Suprapubic skin (tissue), 4 donors: ENCODE data around the gene RGS7BP. TPM values are rescaled to one million over a fixed set of nuclear protein-coding genes. Genes with fewer than 3 reads are reported as not detected.
"Not testable (repeated sequence)": the region's sequence is repeated elsewhere in the genome, so short reads cannot be mapped to it uniquely, and the experiment has no call there.

Source experiments
- DNase-seq, 2 donors: peaks; one replicate each; pipeline ENCODE4 v3.0.0-alpha.2; 2019; ENCODE audit warnings: low spot score in 2 of 2
- H3K27ac ChIP-seq: fragments of 200-600 bp; sonication (generic); one replicate; pipeline ENCODE4 v1.5.1; 2019
- H3K27me3 ChIP-seq: fragments of 200-600 bp; sonication (generic); one replicate; pipeline ENCODE4 v1.5.1; 2019
- H3K36me3 ChIP-seq: fragments of 200-600 bp; sonication (generic); one replicate; pipeline ENCODE4 v1.5.1; 2019
- H3K4me1 ChIP-seq: fragments of 200-600 bp; sonication (generic); one replicate; pipeline ENCODE4 v1.5.1; 2019
- H3K4me3 ChIP-seq: fragments of 200-600 bp; sonication (generic); one replicate; pipeline ENCODE4 v1.5.1; 2019; ENCODE audit warnings: mild to moderate bottlenecking
- H3K9me3 ChIP-seq: fragments of 200-600 bp; sonication (generic); one replicate; pipeline ENCODE4 v1.5.1; 2019
- EP300 ChIP-seq: sonication (generic); formaldehyde crosslinking; IDR thresholded peaks from one replicate; pipeline ENCODE4 v1.6.1; 2017; ENCODE audit warnings: antibody characterized with exemption
- POLR2A ChIP-seq, 2 donors: fragments of 450-650 bp; IDR thresholded peaks; one replicate each; pipeline ENCODE4 v1.6.1; 2017; ENCODE audit warnings: antibody characterized with exemption in 2 of 2, mild to moderate bottlenecking in 2 of 2, moderate library complexity in 2 of 2
- POLR2AphosphoS5 ChIP-seq, 3 donors: sonication (generic); formaldehyde crosslinking; IDR thresholded peaks; one replicate each; pipeline ENCODE4 v1.6.1; 2017; ENCODE audit warnings: antibody characterized with exemption in 3 of 3
- WGBS: methylation state at CpG from one replicate; pipeline ENCODE4 v1.1.5; 2018; 5-methylcytosine and 5-hydroxymethylcytosine counted together
- total RNA-seq, 4 donors: library from RNA; depleted of rRNA; stranded (reverse); fragments of >200 nt; gene quantifications; one replicate each; pipeline ENCODE4 v1.1.0, GENCODE V29; 2016
- TF ChIP-seq, protein P1 (sequence below), 2 donors: fragments of 200-600 bp in 1 of 2; fragments of 450-650 bp in 1 of 2; sonication (generic) in 1 of 2; IDR thresholded peaks; one replicate each; pipeline ENCODE4 v1.5.1; 2016 to 2019; ENCODE audit warnings: antibody characterized with exemption in 2 of 2, mild to moderate bottlenecking in 1 of 2, moderate library complexity in 1 of 2

The RGS7BP gene
- total RNA-seq, 4 donors from 2014 or later, result 0.55 to 2.2 (median 1.4) TPM; not detected in 1

GRCh38 chr5:64557911-64558310, 52.1 kb downstream of the RGS7BP start:
- Histone ChIP-seq H3K27ac (no peak overlapping the region), H3K4me3 (no peak overlapping the region), H3K27me3 (no peaks in the 10 kb centered on the region), H3K9me3 (no peaks in the 10 kb centered on the region), H3K36me3 (no peaks in the 10 kb centered on the region), H3K4me1 (no peaks in the 10 kb centered on the region)
- 44% methylated on average over 2 of the region's 2 CpGs for WGBS
- no peak for TF ChIP-seq POLR2A (IDR thresholded peaks at IDR 0.05)
- TF ChIP-seq POLR2AphosphoS5 (IDR thresholded peaks at IDR 0.05), result no peak
- TF ChIP-seq EP300, result no peak
- TF ChIP-seq, protein P1, sequence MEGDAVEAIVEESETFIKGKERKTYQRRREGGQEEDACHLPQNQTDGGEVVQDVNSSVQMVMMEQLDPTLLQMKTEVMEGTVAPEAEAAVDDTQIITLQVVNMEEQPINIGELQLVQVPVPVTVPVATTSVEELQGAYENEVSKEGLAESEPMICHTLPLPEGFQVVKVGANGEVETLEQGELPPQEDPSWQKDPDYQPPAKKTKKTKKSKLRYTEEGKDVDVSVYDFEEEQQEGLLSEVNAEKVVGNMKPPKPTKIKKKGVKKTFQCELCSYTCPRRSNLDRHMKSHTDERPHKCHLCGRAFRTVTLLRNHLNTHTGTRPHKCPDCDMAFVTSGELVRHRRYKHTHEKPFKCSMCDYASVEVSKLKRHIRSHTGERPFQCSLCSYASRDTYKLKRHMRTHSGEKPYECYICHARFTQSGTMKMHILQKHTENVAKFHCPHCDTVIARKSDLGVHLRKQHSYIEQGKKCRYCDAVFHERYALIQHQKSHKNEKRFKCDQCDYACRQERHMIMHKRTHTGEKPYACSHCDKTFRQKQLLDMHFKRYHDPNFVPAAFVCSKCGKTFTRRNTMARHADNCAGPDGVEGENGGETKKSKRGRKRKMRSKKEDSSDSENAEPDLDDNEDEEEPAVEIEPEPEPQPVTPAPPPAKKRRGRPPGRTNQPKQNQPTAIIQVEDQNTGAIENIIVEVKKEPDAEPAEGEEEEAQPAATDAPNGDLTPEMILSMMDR (IDR thresholded peaks at IDR 0.05), result no peak
- no peak for DNase-seq

DNA sequence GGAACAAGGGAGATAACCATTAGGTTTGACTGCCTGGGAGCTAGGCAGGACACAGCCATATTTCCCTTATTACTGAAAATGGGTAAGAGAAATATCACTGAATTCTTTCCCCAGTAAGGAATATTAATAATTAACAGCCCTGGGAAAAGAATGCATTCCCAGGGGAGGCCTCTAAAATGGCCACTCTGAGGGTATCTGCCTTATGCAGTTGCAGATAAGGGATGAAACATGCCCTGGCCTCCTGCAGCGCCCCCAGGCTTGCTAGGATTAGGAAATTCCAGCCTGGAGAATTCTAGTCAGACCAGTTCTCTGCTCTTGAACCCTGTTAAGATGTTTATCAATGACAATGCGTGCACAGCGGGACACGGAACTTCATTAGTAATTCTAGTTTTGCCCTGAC, 52.8 kb downstream of the RGS7BP start:
- WGBS, result 97% methylated on average over 3 of the region's 4 CpGs
- not testable (repeated sequence) for DNase-seq, H3K27ac ChIP-seq, H3K4me1 ChIP-seq, H3K27me3 ChIP-seq, H3K4me3 ChIP-seq, H3K9me3 ChIP-seq, H3K36me3 ChIP-seq

DNA sequence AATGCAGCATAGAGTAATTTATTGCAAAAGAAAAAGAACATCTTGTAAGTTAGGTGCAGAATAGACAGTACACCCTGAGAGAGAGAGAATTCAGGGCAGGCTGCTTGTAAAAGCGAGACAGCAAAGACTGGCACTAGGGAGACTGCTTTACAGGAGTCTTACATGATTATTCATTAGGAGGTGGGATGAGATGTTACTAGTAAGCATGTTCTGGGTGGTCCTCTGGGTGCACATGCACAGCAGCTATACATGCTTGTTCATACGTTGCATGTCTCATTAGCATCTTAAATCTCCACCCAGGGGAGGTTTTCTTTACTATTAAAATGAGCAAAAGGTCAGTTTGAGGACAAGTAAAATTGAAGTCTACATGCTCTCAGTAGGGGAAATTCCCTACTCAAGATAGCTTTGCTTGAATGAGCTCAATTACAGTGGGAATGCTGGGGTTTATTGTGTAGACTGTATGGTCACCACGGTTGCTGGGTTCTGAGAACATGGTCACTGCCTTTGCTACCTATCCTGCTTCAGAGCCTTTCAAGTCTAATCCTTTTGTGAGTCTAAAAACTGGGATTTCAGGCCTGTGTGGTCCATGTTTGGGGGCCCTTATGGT, 60.6 kb downstream of the RGS7BP start:
- Histone ChIP-seq H3K27me3 (no peaks in the 10 kb centered on the region), H3K27ac (no peak overlapping the region), H3K9me3 (no peaks in the 10 kb centered on the region), H3K4me1 (no peaks in the 10 kb centered on the region), H3K36me3 (no peaks in the 10 kb centered on the region), H3K4me3 (no peak overlapping the region)
- 55% methylated on average over 3 of the region's 3 CpGs for WGBS
- TF ChIP-seq, protein P1 (IDR thresholded peaks at IDR 0.05), result no peak
- TF ChIP-seq POLR2AphosphoS5 (IDR thresholded peaks at IDR 0.05) (no peak), POLR2A (IDR thresholded peaks at IDR 0.05) (no peak), EP300 (no peak)
- DNase-seq, result no peak

GRCh38 chr5:64569858-64570257, 64.0 kb downstream of the RGS7BP start:
- Histone ChIP-seq H3K27me3 (no peaks in the 10 kb centered on the region), H3K27ac (no peak overlapping the region), H3K4me3 (no peak overlapping the region), H3K9me3 (no peaks in the 10 kb centered on the region), H3K4me1 (no peaks in the 10 kb centered on the region), H3K36me3 (no peaks in the 10 kb centered on the region)
- no peak for TF ChIP-seq POLR2A (IDR thresholded peaks at IDR 0.05)
- TF ChIP-seq POLR2AphosphoS5 (IDR thresholded peaks at IDR 0.05), result no peak
- no peak for TF ChIP-seq EP300
- TF ChIP-seq, protein P1 (IDR thresholded peaks at IDR 0.05), result no peak
- WGBS, result 17% methylated on average over 1 of the region's 1 CpG
- no peak for DNase-seq

- Histone ChIP-seq H3K27me3 (no peaks in the 10 kb centered on the region), H3K4me1 (no peaks in the 10 kb centered on the region), H3K9me3 (no peaks in the 10 kb centered on the region), H3K27ac (no peak overlapping the region), H3K36me3 (no peaks in the 10 kb centered on the region), H3K4me3 (no peak overlapping the region)
- DNase-seq, result no peak
- TF ChIP-seq EP300 (no peak), POLR2A (IDR thresholded peaks at IDR 0.05) (no peak), POLR2AphosphoS5 (IDR thresholded peaks at IDR 0.05) (no peak)
- TF ChIP-seq, protein P1 (IDR thresholded peaks at IDR 0.05), result no peak
- 69% methylated on average over 2 of the region's 2 CpGs for WGBS
Measured at GRCh38 chr5:64570395-64570996, 64.7 kb downstream of the RGS7BP start.
